Uterus (tissue), 2 donors: ENCODE measurements around the gene THSD1.

ENCODE experiments used
- POLR2A ChIP-seq, 2 donors: fragments of 450-650 bp; IDR thresholded peaks; one replicate each; pipeline ENCODE4 v1.6.1; 2016; ENCODE audit warnings: antibody characterized with exemption in 2 of 2, mild to moderate bottlenecking in 1 of 2, moderate library complexity in 1 of 2
- TF ChIP-seq, protein P1 (sequence below), 4 experiments: fragments of 200-600 bp in 2 of 4; fragments of 450-650 bp in 2 of 4; sonication (generic) in 2 of 4; IDR thresholded peaks; one replicate each; pipeline ENCODE4 v1.5.1; 2016 to 2019; ENCODE audit warnings: antibody characterized with exemption in 4 of 4, mild to moderate bottlenecking in 2 of 4, moderate library complexity in 1 of 4

DNA sequence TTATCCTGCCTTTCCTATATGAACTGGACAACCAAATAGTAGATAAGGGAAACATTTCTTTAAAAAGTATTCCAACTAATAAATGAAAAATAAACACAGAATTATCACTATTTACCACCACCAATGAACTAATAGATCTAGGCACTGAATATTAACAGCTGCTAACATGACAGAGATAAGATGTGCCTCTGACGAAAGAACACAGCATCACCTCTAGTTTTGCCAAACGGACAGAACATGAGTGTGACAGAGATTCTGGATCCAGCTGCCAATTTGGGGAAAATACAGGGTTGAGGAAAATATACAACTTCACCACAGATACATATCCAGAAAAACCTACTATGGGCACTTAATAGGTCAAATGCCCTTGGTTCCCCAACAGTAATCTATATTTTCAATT, 26.5 kb upstream of the THSD1 start:
- TF ChIP-seq POLR2A (IDR thresholded peaks at IDR 0.05), result no peak
- TF ChIP-seq, protein P1, sequence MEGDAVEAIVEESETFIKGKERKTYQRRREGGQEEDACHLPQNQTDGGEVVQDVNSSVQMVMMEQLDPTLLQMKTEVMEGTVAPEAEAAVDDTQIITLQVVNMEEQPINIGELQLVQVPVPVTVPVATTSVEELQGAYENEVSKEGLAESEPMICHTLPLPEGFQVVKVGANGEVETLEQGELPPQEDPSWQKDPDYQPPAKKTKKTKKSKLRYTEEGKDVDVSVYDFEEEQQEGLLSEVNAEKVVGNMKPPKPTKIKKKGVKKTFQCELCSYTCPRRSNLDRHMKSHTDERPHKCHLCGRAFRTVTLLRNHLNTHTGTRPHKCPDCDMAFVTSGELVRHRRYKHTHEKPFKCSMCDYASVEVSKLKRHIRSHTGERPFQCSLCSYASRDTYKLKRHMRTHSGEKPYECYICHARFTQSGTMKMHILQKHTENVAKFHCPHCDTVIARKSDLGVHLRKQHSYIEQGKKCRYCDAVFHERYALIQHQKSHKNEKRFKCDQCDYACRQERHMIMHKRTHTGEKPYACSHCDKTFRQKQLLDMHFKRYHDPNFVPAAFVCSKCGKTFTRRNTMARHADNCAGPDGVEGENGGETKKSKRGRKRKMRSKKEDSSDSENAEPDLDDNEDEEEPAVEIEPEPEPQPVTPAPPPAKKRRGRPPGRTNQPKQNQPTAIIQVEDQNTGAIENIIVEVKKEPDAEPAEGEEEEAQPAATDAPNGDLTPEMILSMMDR (IDR thresholded peaks at IDR 0.05), result no peak
